ENCODE measurements around the gene CTAGE8.
"Not testable (repeated sequence)": the region's sequence is repeated elsewhere in the genome, so short reads cannot be mapped to it uniquely, and the experiment has no call there.

CTAGE8 gene

GRCh38 chr7:144287171-144287784 lies 18.2 kb upstream of the CTAGE8 start:
- H3K36me3 ChIP-seq (ENCODE audit: control insufficient read depth, insufficient read depth, low read length, severe bottlenecking); DNase-seq (ENCODE audit: low read depth); H3K9me3 ChIP-seq (ENCODE audit: control insufficient read depth, low read length); H3K27me3 ChIP-seq (replicated peaks; ENCODE audit: control insufficient read depth, insufficient read depth, low read length); H3K9ac ChIP-seq (ENCODE audit: low read length); H3K4me1 ChIP-seq (ENCODE audit: control insufficient read depth, insufficient read depth, low read length); H3K4me3 ChIP-seq (ENCODE audit: low read length): not testable (repeated sequence)

- H3K9me3 ChIP-seq (ENCODE audit: control insufficient read depth, low read length); H3K36me3 ChIP-seq (ENCODE audit: control insufficient read depth, insufficient read depth, low read length, severe bottlenecking); H3K27me3 ChIP-seq (replicated peaks; ENCODE audit: control insufficient read depth, insufficient read depth, low read length); H3K9ac ChIP-seq (ENCODE audit: low read length); H3K4me1 ChIP-seq (ENCODE audit: control insufficient read depth, insufficient read depth, low read length); H3K4me3 ChIP-seq (ENCODE audit: low read length); DNase-seq (ENCODE audit: low read depth): not testable (repeated sequence)
Measured at GRCh38 chr7:144283716-144284115, 14.6 kb upstream of the CTAGE8 start.

GRCh38 chr7:144282490-144282889 lies 13.4 kb upstream of the CTAGE8 start:
- H3K9me3 ChIP-seq (ENCODE audit: control insufficient read depth, low read length); H3K27me3 ChIP-seq (replicated peaks; ENCODE audit: control insufficient read depth, insufficient read depth, low read length); H3K9ac ChIP-seq (ENCODE audit: low read length); H3K4me3 ChIP-seq (ENCODE audit: low read length); DNase-seq (ENCODE audit: low read depth); H3K4me1 ChIP-seq (ENCODE audit: control insufficient read depth, insufficient read depth, low read length); H3K36me3 ChIP-seq (ENCODE audit: control insufficient read depth, insufficient read depth, low read length, severe bottlenecking): not testable (repeated sequence)

GRCh38 chr7:144281981-144282380 lies 12.9 kb upstream of the CTAGE8 start:
- not testable (repeated sequence) for H3K9me3 ChIP-seq (ENCODE audit: control insufficient read depth, low read length); H3K4me1 ChIP-seq (ENCODE audit: control insufficient read depth, insufficient read depth, low read length); H3K4me3 ChIP-seq (ENCODE audit: low read length); H3K9ac ChIP-seq (ENCODE audit: low read length); H3K27me3 ChIP-seq (replicated peaks; ENCODE audit: control insufficient read depth, insufficient read depth, low read length); DNase-seq (ENCODE audit: low read depth); H3K36me3 ChIP-seq (ENCODE audit: control insufficient read depth, insufficient read depth, low read length, severe bottlenecking)

GRCh38 chr7:144280010-144280409 lies 10.9 kb upstream of the CTAGE8 start:
- not testable (repeated sequence) for DNase-seq (ENCODE audit: low read depth); H3K4me1 ChIP-seq (ENCODE audit: control insufficient read depth, insufficient read depth, low read length); H3K9ac ChIP-seq (ENCODE audit: low read length); H3K36me3 ChIP-seq (ENCODE audit: control insufficient read depth, insufficient read depth, low read length, severe bottlenecking); H3K4me3 ChIP-seq (ENCODE audit: low read length); H3K9me3 ChIP-seq (ENCODE audit: control insufficient read depth, low read length); H3K27me3 ChIP-seq (replicated peaks; ENCODE audit: control insufficient read depth, insufficient read depth, low read length)

- not testable (repeated sequence) for H3K9me3 ChIP-seq (ENCODE audit: control insufficient read depth, low read length); DNase-seq (ENCODE audit: low read depth); H3K4me1 ChIP-seq (ENCODE audit: control insufficient read depth, insufficient read depth, low read length); H3K36me3 ChIP-seq (ENCODE audit: control insufficient read depth, insufficient read depth, low read length, severe bottlenecking); H3K27me3 ChIP-seq (replicated peaks; ENCODE audit: control insufficient read depth, insufficient read depth, low read length); H3K4me3 ChIP-seq (ENCODE audit: low read length); H3K9ac ChIP-seq (ENCODE audit: low read length)
Measured at GRCh38 chr7:144275281-144275680, 6.2 kb upstream of the CTAGE8 start.

- not testable (repeated sequence) for H3K4me1 ChIP-seq (ENCODE audit: control insufficient read depth, insufficient read depth, low read length); H3K27me3 ChIP-seq (replicated peaks; ENCODE audit: control insufficient read depth, insufficient read depth, low read length); H3K4me3 ChIP-seq (ENCODE audit: low read length); H3K9ac ChIP-seq (ENCODE audit: low read length); DNase-seq (ENCODE audit: low read depth); H3K36me3 ChIP-seq (ENCODE audit: control insufficient read depth, insufficient read depth, low read length, severe bottlenecking); H3K9me3 ChIP-seq (ENCODE audit: control insufficient read depth, low read length)
Measured at GRCh38 chr7:144264692-144265091, 4.4 kb downstream of the CTAGE8 start, which contains the start of gene OR2A7. OR2A7 (minus strand) TSS chr7:144264792; CDS start chr7:144259628, 5,164 bp downstream.

- not testable (repeated sequence) for H3K9me3 ChIP-seq (ENCODE audit: control insufficient read depth, low read length); H3K4me3 ChIP-seq (ENCODE audit: low read length); H3K27me3 ChIP-seq (replicated peaks; ENCODE audit: control insufficient read depth, insufficient read depth, low read length); DNase-seq (ENCODE audit: low read depth); H3K9ac ChIP-seq (ENCODE audit: low read length); H3K36me3 ChIP-seq (ENCODE audit: control insufficient read depth, insufficient read depth, low read length, severe bottlenecking); H3K4me1 ChIP-seq (ENCODE audit: control insufficient read depth, insufficient read depth, low read length)
Measured at GRCh38 chr7:144262128-144262527, 7.0 kb downstream of the CTAGE8 start.

GRCh38 chr7:144259067-144259466 lies 10.0 kb downstream of the CTAGE8 start:
- H3K4me1 ChIP-seq (ENCODE audit: control insufficient read depth, insufficient read depth, low read length); H3K27me3 ChIP-seq (replicated peaks; ENCODE audit: control insufficient read depth, insufficient read depth, low read length); H3K9ac ChIP-seq (ENCODE audit: low read length); H3K4me3 ChIP-seq (ENCODE audit: low read length); DNase-seq (ENCODE audit: low read depth); H3K36me3 ChIP-seq (ENCODE audit: control insufficient read depth, insufficient read depth, low read length, severe bottlenecking); H3K9me3 ChIP-seq (ENCODE audit: control insufficient read depth, low read length): not testable (repeated sequence)

- Histone ChIP-seq H3K9ac (ENCODE audit: low read length) (no peak overlapping the region), H3K4me1 (ENCODE audit: control insufficient read depth, insufficient read depth, low read length) (peaks cover 3% of the 10 kb centered on the region), H3K9me3 (ENCODE audit: control insufficient read depth, low read length) (no peaks in the 10 kb centered on the region), H3K4me3 (ENCODE audit: low read length) (no peak overlapping the region), H3K36me3 (ENCODE audit: control insufficient read depth, insufficient read depth, low read length, severe bottlenecking) (no peaks in the 10 kb centered on the region), H3K27me3 (replicated peaks; ENCODE audit: control insufficient read depth, insufficient read depth, low read length) (no peaks in the 10 kb centered on the region)
- no peak for DNase-seq (ENCODE audit: low read depth)
Measured at GRCh38 chr7:144256112-144256511, 13.0 kb downstream of the CTAGE8 start.

GRCh38 chr7:144255471-144255897 lies 13.6 kb downstream of the CTAGE8 start:
- no peaks in the 10 kb centered on the region for H3K36me3 ChIP-seq (ENCODE audit: control insufficient read depth, insufficient read depth, low read length, severe bottlenecking)
- H3K4me1 ChIP-seq (ENCODE audit: control insufficient read depth, insufficient read depth, low read length) = peaks cover 3% of the 10 kb centered on the region
- H3K4me3 ChIP-seq (ENCODE audit: low read length) = no peak overlapping the region
- no peak overlapping the region for H3K9ac ChIP-seq (ENCODE audit: low read length)
- no peaks in the 10 kb centered on the region for H3K27me3 ChIP-seq (replicated peaks; ENCODE audit: control insufficient read depth, insufficient read depth, low read length)
- DNase-seq (ENCODE audit: low read depth) = no peak
- H3K9me3 ChIP-seq (ENCODE audit: control insufficient read depth, low read length) = no peaks in the 10 kb centered on the region

GRCh38 chr7:144252307-144252706 lies 16.8 kb downstream of the CTAGE8 start:
- H3K36me3 ChIP-seq (ENCODE audit: control insufficient read depth, insufficient read depth, low read length, severe bottlenecking); H3K4me3 ChIP-seq (ENCODE audit: low read length); H3K27me3 ChIP-seq (replicated peaks; ENCODE audit: control insufficient read depth, insufficient read depth, low read length); H3K4me1 ChIP-seq (ENCODE audit: control insufficient read depth, insufficient read depth, low read length); H3K9me3 ChIP-seq (ENCODE audit: control insufficient read depth, low read length); H3K9ac ChIP-seq (ENCODE audit: low read length); DNase-seq (ENCODE audit: low read depth): not testable (repeated sequence)

Data from adipocyte (in vitro differentiated cells).